Left ventricle myocardium inferior (tissue), 1 donor: Measurements from ENCODE around the gene ZNF780B. TPM values are rescaled to one million over a fixed set of nuclear protein-coding genes. Genes with fewer than 3 reads are reported as not detected.

Experiments used
- DNase-seq: peaks from one replicate; pipeline ENCODE4 v3.0.0-alpha.2; 2020
- H3K27ac ChIP-seq: fragments of 200-600 bp; replicated peaks from 2 replicates; pipeline ENCODE4 v1.8.0; 2021
- H3K27me3 ChIP-seq: fragments of 200-600 bp; 2 replicates; pipeline ENCODE4 v1.8.0; 2021; ENCODE audit warnings: low read depth
- H3K36me3 ChIP-seq: fragments of 200-600 bp; 2 replicates; pipeline ENCODE4 v1.8.0; 2021
- H3K4me1 ChIP-seq: fragments of 200-600 bp; 2 replicates; pipeline ENCODE4 v1.8.0; 2021
- H3K4me3 ChIP-seq: fragments of 200-600 bp; 2 replicates; pipeline ENCODE4 v1.8.0; 2021; ENCODE audit warnings: mild to moderate bottlenecking, moderate library complexity
- H3K9me3 ChIP-seq: fragments of 200-600 bp; replicated peaks from 2 replicates; pipeline ENCODE4 v1.8.0; 2021
- CTCF ChIP-seq: fragments of 200-600 bp; IDR thresholded peaks from 2 replicates; pipeline ENCODE4 v1.8.0; 2021; ENCODE audit warnings: antibody characterized with exemption, mild to moderate bottlenecking, borderline replicate concordance
- intact Hi-C: fragments of 100-400 bp; cut with micrococcal nuclease; formaldehyde crosslinking; loops from one replicate; pipeline ENCODE4 v1.11.0; 2022
- total RNA-seq: library from RNA; stranded (reverse); fragmentation: NEBNext Ultra II Directional; extraction: Animal tissue kit (Norgen Biotek cat#: 25700); gene quantifications from one replicate; pipeline ENCODE4 v1.2.1, GENCODE V29; 2021
- donor health status: DM: no; HTN: yes; CAD: no; lungs with severe emphysema.

Gene ZNF780B
- total RNA-seq, 1 donor from 2014 or later = 26.6 TPM

DNA sequence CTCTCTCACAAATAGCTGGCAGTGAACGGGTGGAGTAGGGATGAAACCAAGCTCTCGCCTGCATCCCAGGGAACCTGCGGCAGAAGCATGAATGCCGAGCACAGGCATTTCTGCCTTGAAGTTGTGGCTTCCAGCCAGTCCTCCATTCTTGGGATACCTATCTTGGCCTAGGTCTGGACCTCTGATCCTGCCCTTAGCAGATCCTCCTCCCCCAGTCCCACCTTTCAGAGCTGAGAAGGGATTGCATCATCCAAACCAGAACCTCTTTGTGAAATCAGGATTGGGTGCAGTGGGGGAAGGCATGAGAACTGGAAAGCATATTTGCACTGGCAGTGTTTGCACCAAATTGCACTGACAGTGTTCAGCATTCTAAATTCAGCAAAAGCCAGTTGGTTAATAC is 28.9 kb upstream of the ZNF780B start:
- Histone ChIP-seq H3K9me3 (peaks cover 9% of the 10 kb centered on the region), H3K36me3 (peaks cover 51% of the 10 kb centered on the region), H3K4me3 (no peak overlapping the region), H3K27ac (no peak overlapping the region), H3K27me3 (no peaks in the 10 kb centered on the region), H3K4me1 (peaks cover 16% of the 10 kb centered on the region)
- intact Hi-C loops = no loop called here
- DNase-seq = no peak
- TF ChIP-seq CTCF = no peak

GRCh38 chr19:40081411-40081810 is 25.4 kb upstream of the ZNF780B start:
- H3K27ac ChIP-seq = no peak overlapping the region
- no peak for TF ChIP-seq CTCF
- peaks cover 87% of the 10 kb centered on the region for H3K36me3 ChIP-seq
- H3K9me3 ChIP-seq = peaks cover 34% of the 10 kb centered on the region
- H3K4me3 ChIP-seq = no peak overlapping the region
- no peaks in the 10 kb centered on the region for H3K27me3 ChIP-seq
- no peak for DNase-seq
- H3K4me1 ChIP-seq = no peaks in the 10 kb centered on the region
- intact Hi-C loops = no loop called here

DNA sequence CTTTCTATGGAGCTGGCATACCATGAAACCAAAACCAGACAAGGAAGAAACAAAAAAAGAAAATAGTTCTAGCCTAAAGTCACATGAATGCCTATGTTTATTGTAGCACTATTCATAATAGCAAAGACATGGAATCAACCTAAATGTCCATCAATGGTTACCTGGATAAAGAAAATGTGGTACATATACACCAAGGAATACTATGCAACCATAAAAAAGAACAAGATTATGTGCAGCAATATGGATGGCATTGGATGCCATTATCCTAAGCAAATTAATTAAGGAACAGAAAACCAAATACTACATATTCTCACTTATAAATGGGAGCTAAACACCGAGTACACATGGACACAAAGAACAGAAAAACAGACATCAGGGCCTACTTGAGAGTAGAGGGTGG is 24.3 kb upstream of the ZNF780B start:
- H3K27ac ChIP-seq = no peak overlapping the region
- intact Hi-C loops = no loop called here
- no peak for TF ChIP-seq CTCF
- H3K9me3 ChIP-seq = peaks cover 45% of the 10 kb centered on the region
- H3K36me3 ChIP-seq = peaks cover 98% of the 10 kb centered on the region
- no peak for DNase-seq
- no peak overlapping the region for H3K4me3 ChIP-seq
- no peaks in the 10 kb centered on the region for H3K4me1 ChIP-seq
- no peaks in the 10 kb centered on the region for H3K27me3 ChIP-seq

DNA sequence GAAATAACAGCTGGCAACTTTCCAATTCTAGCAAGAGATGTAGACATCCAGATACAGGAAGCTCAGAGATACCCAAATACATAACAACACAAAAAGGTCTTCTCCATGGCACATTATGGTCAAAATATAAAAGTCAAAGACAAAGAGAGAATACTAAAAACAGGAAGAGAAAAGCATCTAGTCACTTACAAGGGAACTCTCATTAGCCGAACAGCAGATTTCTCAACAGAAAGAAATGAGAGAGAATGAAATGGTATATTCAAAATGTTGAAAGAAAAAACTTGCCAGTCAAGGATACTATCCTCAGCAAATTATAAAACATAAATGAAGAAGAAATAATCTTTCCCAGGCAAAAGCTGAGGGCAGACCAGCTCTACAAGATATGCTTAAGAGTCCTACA is 22.3 kb upstream of the ZNF780B start:
- no peak for DNase-seq
- Histone ChIP-seq H3K36me3 (peaks cover 100% of the 10 kb centered on the region), H3K27ac (no peak overlapping the region), H3K9me3 (peaks cover 64% of the 10 kb centered on the region), H3K4me3 (no peak overlapping the region), H3K27me3 (no peaks in the 10 kb centered on the region), H3K4me1 (no peaks in the 10 kb centered on the region)
- intact Hi-C loops = no loop called here
- TF ChIP-seq CTCF = no peak

DNA sequence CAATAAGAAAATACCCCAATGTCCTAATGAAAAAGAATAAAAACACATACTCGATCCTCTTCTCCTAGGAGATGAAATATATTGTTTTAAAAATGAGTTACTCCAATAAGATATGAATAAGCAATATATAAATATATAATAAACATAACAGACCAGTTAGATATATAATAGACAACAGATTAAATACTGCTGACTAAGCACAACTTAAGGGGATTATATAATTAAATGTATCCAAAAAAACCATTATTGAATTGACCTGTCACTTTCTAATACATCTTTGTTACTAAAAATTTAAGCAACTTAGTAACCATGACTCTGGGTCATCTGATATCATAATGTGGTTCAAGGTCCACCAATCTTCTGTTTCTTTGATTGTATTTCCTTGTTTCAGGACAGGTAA is 14.0 kb upstream of the ZNF780B start:
- Histone ChIP-seq H3K36me3 (peaks cover 34% of the 10 kb centered on the region), H3K27ac (no peak overlapping the region), H3K27me3 (no peaks in the 10 kb centered on the region), H3K4me1 (no peaks in the 10 kb centered on the region), H3K4me3 (no peak overlapping the region), H3K9me3 (peaks cover 55% of the 10 kb centered on the region)
- intact Hi-C loops = no loop called here
- no peak for TF ChIP-seq CTCF
- DNase-seq = no peak

- DNase-seq = no peak
- H3K36me3 ChIP-seq = no peaks in the 10 kb centered on the region
- no peaks in the 10 kb centered on the region for H3K27me3 ChIP-seq
- H3K4me1 ChIP-seq = peaks cover 24% of the 10 kb centered on the region
- TF ChIP-seq CTCF = no peak
- H3K27ac ChIP-seq = no peak overlapping the region
- intact Hi-C loops = no loop called here
- H3K4me3 ChIP-seq = no peak overlapping the region
- peaks cover 54% of the 10 kb centered on the region for H3K9me3 ChIP-seq
These were observed 3.6 kb upstream of the ZNF780B start for GRCh38 chr19:40059624-40060023.
